HG03139 (cell line): ENCODE results near the gene STMN3.

ENCODE experiments used
- ATAC-seq: cut with Tn5 transposase; IDR thresholded peaks from one replicate; pipeline ENCODE4 v1.9.1; 2021; ENCODE audit not compliant: unreplicated experiment

The STMN3 gene

GRCh38 chr20:63653041-63653973 lies at the start of gene STMN3:
Gene STMN3 (minus strand): TSS chr20:63653424. CDS start chr20:63653345, 79 bp downstream.
- ATAC-seq, result no peak

DNA sequence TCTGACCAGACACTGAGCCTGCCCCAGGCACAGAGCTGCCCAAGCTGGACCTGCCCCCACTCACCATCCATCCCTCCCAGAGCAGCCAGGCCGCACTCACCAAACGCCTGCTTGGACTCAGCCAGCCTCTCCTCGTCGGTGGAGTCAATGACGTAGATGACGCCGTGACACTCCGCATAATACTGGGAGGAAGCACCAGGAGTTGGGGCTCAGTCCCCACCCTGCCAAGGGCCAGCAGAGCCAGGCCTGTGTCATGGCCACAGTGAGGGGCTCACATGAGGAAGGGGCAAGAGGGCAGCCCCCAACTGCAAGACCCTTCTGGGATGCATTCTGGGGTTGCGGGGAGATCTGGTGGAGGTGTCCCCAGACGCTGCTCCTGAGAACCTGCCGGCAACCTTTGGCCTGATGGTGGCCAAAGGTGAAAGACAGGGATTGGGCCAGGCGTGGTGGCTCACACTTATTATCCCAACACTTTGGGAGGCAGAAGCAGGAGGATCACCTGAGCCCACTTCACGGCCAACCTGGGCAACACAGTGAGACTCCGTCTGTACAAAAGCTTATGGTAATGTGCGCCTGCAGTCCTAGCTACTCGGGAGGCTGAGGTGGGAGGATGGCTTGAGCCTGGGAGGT lies 48.9 kb upstream of the STMN3 start:
- ATAC-seq, result no peak

- no peak for ATAC-seq
Measured at GRCh38 chr20:63701329-63702035, 48.3 kb upstream of the STMN3 start.

- ATAC-seq, result no peak
Measured at GRCh38 chr20:63701051-63701328, 47.8 kb upstream of the STMN3 start.

DNA sequence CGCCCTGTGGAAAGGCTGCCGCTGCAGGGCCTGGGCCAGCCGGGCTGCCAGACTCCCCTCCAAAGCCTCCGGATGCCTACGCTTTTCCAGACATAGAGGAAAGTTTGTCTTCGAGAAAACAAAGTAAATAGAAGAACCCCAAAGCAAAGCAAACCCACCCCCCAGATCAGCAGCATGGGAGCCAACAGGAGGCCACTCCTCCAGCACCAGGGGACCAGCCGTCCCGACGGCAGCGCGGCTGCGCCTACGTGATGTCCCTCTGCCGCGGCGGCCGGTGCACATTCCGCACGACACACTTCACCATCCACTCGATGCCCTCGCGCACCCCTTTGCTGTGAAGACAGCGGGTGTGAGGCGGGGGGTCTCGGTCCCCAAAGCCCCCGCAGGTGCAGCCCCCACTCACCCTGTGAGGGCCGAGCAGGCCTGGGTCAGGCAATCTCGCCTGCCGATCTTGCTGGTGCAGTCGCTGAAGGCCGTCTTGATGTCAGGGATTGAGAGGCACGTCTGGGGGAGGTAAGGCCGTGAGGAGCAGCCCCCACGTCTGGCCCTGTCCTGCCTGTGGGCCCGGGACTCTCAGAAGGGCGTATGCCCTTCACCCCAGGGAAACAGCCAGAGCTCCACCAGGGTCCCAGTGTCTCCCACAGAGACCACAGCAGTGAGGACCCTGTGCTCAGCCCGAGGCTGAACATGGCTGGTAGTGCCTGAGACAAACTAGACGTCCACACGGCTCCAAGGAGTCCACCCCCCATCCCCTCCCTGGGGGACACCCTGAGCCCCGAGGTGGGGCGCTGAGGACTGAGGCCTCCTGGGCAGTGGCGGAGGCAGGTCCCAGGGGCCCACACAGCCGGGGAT lies 47.2 kb upstream of the STMN3 start:
- ATAC-seq, result no peak

DNA sequence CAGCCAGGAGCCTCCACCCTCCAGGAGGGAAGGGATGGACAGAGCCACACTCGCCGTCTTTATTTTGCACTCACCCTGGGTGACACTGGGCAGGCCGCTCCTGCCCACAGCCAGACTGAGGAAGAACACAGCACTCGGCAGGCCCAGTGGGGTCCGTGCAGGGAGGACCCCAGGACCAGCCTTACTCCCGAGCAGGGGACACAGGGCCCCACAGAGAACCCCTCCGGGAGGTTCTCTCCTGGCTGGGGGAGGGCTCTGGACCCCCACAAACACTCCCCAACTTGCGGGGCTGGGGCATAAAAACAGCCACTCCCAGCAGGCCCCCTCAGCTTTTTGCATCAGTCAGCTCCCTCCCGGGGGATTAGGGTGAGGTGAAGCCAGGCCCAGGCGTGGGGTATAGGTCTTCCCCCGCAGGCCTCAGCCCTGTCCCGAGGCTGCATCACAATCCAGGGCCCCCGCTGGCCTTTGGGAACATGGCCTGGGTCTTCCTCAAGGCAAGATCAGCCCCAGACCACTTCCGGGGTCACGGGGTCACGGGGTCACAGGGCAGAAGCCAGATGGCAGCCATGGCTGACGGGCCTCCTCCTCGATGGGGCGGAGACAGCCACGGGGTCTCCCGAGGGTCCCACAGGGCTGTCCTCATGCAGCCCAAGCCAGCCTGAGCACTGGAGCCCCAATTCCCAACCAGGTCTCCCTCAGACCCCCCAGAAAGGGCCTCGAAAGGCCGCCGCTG lies 46.4 kb upstream of the STMN3 start:
- no peak for ATAC-seq

DNA sequence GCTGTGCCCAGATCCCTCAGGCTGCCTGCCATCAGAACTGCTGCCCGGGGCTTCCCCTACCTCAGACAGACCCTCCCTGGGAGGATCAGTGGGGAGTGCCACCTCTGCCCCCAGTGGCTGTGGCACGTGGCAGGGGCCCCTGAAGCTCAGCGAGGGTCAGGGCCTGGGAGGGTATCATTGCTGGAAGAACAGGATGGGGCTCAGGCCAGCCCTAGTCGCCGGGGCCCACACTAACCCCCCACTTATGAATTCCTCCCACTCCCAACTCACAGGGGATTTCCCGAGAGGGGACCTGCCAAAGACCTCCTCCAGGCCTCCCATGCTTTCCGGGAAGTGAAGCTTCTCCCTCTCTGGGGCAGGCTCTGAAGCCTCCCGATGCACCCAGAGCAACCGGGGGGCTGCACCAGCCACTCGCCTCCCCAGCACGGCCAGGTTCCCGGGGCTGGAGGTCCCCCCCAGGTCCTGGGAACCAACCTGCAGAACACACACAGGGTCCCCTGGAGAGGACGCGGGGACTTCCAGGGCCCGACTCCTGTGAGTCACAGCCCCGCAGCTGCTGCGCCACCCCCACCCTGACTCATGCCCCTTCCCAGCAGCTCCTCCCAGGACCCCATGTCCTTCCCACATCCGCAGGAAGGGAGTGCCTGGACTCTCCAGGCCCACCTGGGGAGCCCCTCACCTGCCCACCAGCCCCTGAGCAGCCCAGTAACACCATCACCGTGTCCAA lies 45.7 kb upstream of the STMN3 start:
- no peak for ATAC-seq

- no peak for ATAC-seq
Measured at GRCh38 chr20:63697868-63698545, 44.8 kb upstream of the STMN3 start.

- ATAC-seq, result no peak
Measured at GRCh38 chr20:63697357-63697867, 44.2 kb upstream of the STMN3 start.

DNA sequence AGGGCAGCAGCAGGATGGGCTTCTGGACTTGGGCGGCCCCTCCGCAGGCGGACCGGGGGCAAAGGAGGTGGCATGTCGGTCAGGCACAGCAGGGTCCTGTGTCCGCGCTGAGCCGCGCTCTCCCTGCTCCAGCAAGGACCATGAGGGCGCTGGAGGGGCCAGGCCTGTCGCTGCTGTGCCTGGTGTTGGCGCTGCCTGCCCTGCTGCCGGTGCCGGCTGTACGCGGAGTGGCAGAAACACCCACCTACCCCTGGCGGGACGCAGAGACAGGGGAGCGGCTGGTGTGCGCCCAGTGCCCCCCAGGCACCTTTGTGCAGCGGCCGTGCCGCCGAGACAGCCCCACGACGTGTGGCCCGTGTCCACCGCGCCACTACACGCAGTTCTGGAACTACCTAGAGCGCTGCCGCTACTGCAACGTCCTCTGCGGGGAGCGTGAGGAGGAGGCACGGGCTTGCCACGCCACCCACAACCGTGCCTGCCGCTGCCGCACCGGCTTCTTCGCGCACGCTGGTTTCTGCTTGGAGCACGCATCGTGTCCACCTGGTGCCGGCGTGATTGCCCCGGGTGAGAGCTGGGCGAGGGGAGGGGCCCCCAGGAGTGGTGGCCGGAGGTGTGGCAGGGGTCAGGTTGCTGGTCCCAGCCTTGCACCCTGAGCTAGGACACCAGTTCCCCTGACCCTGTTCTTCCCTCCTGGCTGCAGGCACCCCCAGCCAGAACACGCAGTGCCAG lies 43.6 kb upstream of the STMN3 start, which contains the start of gene TNFRSF6B:
Gene TNFRSF6B (plus strand): TSS at position 25 of the 729 bp plus-strand sequence. CDS start 116 bp downstream, at position 141.
- ATAC-seq, result no peak

DNA sequence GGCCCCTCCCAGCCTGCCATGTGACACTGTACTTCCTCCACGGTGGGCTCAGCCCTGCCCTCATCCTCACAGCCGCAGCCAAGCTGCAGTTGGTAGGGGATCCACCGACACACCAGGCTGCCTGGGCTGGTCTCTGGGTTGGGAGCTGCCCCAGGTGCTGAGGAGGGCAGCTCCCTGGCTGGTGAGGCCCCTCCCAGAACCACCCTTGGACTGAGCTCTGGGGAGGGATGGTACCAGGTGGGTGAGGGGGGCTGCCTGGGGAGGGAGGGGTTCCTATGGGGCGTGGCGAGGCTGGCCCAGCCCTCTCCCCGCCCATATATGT lies 43.0 kb upstream of the STMN3 start:
- ATAC-seq, result no peak

DNA sequence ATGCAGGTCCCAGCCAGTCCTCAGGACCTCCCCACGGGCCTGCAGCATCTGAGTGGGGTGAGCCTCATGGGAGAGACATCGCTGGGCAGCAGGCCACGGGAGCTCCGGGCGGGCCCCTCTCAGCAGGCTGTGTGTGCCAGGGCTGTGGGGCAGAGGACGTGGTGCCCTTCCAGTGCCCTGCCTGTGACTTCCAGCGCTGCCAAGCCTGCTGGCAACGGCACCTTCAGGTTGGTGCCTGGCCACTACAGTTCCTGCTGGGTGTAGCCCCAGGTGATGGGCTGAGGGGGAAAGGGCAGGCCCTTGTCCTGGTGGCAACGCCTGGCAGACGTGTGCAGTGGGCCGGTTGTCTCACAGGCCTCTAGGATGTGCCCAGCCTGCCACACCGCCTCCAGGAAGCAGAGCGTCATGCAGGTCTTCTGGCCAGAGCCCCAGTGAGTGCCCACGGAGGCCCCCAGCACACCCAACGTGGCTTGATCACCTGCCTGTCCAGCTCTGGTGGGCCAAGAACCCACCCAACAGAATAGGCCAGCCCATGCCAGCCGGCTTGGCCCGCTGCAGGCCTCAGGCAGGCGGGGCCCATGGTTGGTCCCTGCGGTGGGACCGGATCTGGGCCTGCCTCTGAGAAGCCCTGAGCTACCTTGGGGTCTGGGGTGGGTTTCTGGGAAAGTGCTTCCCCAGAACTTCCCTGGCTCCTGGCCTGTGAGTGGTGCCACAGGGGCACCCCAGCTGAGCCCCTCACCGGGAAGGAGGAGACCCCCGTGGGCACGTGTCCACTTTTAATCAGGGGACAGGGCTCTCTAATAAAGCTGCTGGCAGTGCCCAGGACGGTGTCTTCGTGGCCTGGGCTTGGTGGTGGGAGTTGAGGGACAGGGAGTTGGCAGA lies 42.4 kb upstream of the STMN3 start:
- ATAC-seq, result no peak

GRCh38 chr20:63694584-63695423 lies 41.6 kb upstream of the STMN3 start:
- ATAC-seq, result no peak

GRCh38 chr20:63693733-63694583 lies 40.7 kb upstream of the STMN3 start:
- no peak for ATAC-seq

GRCh38 chr20:63693083-63693732 lies 40.0 kb upstream of the STMN3 start:
- no peak for ATAC-seq
